ENCODE measurements around the gene TPSB2.

The TPSB2 gene

DNA sequence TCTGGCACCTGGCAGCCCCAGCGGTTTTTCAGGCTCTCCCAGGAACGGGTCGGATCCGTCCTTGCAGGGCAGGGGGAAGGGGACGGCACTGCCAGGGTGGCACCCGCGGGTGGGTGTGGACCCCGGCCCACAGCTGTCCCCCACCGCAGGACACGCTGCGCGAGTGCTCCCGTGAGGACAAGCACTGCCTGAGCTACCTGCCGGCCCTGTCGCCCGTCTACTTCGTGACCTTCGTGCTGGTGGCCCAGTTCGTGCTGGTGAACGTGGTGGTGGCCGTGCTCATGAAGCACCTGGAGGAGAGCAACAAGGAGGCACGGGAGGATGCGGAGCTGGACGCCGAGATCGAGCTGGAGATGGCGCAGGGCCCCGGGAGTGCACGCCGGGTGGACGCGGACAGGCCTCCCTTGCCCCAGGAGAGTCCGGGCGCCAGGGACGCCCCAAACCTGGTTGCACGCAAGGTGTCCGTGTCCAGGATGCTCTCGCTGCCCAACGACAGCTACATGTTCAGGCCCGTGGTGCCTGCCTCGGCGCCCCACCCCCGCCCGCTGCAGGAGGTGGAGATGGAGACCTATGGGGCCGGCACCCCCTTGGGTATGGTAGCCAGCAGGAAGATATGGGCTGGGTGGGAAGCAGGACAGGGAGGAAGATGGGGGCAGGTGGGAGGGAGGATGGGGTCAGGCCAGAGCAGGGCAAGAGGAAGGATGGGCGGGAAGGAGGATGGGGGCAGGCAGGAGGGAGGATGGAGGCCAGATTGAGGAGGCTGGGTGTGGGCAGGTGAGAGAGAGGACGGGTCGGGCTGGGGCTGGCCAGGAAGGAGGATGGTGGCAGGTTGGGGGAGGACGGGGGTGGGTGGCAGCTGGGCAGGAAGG is 11.7 kb downstream of the TPSB2 start:
- no peak for DNase-seq

GRCh38 chr16:1217526-1217925 is 12.5 kb downstream of the TPSB2 start:
- no peak for DNase-seq

DNA sequence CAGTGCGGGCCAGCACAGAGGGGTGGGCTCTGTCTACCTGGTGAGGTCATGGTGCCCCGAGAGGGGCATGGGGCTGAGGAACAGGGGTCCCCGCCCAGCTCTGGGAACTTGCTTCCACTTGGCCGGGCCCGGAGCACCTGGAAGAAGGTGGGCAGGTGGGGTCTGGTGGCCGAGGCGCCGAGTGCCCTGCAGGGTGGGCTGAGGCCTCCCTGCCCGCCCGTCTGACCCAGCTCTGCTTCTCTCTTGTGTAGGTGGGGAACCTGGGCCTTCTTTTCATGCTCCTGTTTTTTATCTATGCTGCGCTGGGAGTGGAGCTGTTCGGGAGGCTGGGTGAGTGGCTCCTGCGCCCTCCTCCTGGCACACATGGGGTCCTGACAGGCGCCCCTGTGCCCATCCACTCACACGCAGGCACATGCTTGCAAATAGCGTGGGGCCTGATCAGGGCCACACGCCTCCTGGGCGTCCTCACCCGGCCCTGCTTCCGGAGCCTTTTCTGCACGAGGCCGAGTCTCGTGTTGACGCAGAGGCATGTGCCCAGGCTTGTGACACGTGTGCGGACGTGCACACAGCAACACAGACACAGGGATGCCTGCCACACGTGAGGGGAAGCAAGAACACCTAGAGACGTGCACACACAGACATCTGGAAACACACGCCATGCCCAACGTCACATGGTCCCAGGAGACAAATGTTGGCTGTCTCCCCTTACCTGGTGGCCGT is 13.1 kb downstream of the TPSB2 start:
- DNase-seq, result no peak

DNA sequence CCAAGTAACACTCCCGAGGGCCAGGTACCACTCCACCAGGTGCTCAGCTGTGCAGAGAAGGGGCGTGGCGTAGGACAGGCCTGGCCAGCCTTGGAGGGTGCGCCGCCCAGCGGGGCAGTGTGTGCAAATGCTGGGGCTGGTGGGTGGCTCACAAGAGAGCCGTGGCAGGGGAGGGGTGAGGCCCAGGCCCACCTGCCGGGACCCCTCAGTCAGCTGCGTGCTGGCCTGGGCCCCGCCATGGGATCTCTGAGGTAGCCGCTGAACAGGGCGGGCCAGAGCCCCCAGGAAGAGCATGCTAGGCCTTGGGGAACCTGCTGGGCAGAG is 13.7 kb downstream of the TPSB2 start:
- DNase-seq, result peak; percentile 15

- no peak for DNase-seq
These were observed 14.2 kb downstream of the TPSB2 start for GRCh38 chr16:1215574-1216295.

GRCh38 chr16:1214719-1215118 is 15.3 kb downstream of the TPSB2 start:
- no peak for DNase-seq

- DNase-seq, result no peak
These were observed 16.1 kb downstream of the TPSB2 start for GRCh38 chr16:1213796-1214372.

- DNase-seq, result no peak
These were observed 16.8 kb downstream of the TPSB2 start for GRCh38 chr16:1213231-1213630.

- no peak for DNase-seq
These were observed 17.3 kb downstream of the TPSB2 start for GRCh38 chr16:1212616-1213194.

DNA sequence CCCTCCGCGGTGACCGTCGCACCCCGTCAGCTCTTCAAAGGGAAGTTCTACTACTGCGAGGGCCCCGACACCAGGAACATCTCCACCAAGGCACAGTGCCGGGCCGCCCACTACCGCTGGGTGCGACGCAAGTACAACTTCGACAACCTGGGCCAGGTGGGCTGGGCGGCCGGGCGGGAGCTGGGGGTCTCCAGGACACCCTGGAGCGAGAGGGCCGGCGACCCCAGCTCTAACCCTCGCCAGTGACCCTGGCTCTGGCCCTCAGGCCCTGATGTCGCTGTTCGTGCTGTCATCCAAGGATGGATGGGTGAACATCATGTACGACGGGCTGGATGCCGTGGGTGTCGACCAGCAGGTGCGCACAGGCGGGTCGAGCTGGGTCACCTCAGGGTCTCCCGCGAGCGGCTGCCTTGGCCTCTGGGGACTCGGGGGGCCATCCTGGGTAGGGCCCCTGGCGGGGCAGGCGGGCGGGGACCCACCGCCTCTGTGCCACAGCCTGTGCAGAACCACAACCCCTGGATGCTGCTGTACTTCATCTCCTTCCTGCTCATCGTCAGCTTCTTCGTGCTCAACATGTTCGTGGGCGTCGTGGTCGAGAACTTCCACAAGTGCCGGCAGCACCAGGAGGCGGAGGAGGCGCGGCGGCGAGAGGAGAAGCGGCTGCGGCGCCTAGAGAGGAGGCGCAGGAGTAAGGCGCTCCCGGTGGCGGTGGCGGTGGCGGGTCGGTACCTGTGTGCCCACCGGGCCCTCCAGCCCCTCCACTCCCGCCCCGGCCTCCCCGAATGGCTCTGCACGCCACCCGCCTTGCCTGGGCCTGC is 18.3 kb downstream of the TPSB2 start:
- no peak for DNase-seq

GRCh38 chr16:1210461-1210860 is 19.5 kb downstream of the TPSB2 start:
- no peak for DNase-seq

DNA sequence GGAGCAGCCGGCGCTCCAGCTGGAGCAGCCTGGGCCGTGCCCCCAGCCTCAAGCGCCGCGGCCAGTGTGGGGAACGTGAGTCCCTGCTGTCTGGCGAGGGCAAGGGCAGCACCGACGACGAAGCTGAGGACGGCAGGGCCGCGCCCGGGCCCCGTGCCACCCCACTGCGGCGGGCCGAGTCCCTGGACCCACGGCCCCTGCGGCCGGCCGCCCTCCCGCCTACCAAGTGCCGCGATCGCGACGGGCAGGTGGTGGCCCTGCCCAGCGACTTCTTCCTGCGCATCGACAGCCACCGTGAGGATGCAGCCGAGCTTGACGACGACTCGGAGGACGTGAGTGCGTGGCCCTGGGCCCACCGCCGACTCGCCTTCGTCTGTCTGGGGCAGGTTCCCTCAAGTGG is 20.9 kb downstream of the TPSB2 start:
- no peak for DNase-seq

DNA sequence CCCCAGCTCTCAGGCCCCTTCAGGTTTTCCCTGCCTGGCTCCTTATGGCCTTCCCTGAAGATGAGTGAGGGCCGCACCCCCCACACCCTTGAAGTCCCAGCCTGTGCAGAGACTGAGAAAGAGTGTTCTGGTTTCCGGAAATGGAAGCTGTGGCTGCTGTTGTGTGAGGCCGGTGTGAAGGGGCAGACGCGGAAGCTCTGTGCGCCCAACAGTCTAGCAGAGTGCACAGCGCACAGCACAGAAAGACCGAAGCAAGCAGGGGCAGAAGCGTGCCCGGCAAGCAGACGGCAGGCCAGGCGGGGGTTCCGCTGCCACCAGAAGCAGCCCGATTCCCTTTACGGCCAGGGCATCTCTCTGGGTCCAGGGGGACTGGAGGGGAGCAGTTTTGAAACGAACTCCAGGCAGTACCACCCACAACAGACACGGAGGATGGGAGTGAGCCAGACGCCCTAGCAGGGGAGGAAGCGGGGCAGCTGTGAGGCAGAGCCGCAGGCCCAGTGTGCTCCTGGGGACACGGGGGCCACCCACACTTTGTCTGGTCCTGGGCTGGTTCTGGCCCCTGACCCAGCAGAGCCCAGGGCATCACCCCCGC is 21.6 kb downstream of the TPSB2 start:
- no peak for DNase-seq

DNA sequence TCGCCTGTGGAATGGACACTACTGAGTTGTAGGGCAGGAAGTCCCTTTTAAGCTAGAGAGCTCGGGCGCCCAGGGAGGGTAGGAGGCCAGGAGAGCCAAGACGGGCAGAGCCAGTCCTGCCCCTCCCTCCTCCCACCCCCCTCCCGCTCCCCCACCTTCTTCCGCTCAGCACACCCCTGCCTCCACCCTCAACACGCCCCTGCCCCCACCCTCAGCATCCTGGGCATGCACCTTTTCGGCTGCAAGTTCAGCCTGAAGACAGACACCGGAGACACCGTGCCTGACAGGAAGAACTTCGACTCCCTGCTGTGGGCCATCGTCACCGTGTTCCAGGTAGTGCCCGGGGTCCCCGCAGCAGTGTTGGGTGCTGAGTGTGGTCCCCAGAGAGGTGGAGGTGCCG is 23.2 kb downstream of the TPSB2 start:
- DNase-seq, result no peak

- DNase-seq, result no peak
These were observed 23.7 kb downstream of the TPSB2 start for GRCh38 chr16:1206326-1206725.

DNA sequence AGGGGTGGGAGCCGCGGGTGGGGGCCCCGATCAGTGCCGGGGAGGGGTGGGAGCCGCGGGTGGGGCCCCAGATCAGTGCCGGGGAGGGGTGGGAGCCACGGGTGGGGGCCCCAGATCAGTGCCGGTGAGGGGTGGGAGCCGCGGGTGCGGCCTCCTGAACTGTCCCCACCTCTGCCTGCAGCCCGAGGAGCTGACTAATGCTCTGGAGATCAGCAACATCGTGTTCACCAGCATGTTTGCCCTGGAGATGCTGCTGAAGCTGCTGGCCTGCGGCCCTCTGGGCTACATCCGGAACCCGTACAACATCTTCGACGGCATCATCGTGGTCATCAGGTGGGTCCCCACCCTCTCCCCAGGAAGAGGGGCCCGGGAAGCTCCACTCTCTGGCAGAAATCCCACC is 25.1 kb downstream of the TPSB2 start:
- DNase-seq, result no peak

DNA sequence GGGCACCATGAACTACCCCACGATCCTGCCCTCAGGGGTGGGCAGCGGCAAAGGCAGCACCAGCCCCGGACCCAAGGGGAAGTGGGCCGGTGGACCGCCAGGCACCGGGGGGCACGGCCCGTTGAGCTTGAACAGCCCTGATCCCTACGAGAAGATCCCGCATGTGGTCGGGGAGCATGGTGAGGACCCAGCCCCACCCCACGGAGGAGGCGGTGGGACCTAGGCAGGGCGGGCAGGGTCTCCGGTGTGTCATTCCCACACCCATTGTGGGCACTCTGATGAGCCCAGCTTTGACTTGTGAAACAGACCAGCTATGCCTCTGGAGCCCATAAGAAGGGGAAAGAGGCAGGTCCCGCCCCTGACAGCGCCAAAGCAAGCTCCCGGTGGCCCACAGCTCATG is 27.7 kb downstream of the TPSB2 start:
- DNase-seq, result no peak

GRCh38 chr16:1201444-1201843 is 28.5 kb downstream of the TPSB2 start:
- no peak for DNase-seq

DNA sequence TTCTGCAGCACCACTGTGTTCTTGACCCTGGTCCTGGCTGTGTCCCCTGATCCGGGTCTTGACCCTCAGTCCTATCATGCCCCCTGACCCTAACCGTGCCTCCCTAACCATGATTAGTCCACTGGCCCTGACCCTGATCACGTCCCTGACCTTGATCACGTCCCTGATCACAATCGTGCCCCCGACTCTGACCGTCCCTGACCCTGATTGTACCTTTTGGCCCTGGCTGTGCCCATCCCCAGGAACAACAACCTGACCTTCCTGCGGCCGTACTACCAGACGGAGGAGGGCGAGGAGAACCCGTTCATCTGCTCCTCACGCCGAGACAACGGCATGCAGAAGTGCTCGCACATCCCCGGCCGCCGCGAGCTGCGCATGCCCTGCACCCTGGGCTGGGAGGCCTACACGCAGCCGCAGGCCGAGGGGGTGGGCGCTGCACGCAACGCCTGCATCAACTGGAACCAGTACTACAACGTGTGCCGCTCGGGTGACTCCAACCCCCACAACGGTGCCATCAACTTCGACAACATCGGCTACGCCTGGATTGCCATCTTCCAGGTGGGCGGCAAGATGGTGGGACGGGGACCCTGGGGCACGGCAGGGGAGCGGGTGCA is 29.9 kb downstream of the TPSB2 start:
- no peak for DNase-seq

DNA sequence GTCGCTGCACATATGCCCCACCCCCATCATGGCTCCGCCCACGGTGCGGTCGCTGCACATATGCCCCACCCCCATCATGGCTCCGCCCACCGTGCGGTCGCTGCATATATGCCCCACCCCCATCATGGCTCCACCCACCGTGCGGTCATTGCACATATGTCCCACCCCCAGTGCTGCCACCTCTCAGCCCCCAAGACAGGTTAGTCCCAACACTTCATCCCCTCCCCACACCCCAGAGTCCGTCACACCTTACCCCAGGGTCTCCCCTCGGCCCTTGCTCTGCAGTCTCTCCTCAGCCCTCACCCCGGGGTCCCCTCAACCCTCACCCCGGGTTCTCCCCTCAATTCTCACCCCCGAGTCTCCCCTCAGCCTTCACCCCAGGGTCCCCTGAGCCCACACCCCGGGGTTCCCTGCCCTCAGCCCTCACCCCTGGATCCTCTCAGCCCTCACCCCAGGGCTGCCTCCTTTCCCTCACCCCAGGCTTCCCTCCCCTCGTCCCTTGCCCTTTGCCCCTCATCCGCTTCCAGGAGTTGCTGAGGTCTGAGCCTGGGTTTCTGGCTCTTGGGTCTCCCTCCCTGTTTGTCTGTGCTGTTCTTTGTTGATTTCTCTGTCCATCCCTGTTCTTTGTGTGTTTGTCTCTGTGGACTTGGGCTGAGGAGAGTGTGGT is 30.5 kb downstream of the TPSB2 start:
- DNase-seq, result no peak

Data from NCI-H146 (cell line).